Lung (tissue), 12 donors: ENCODE data around the gene SLC1A7. TPM values are rescaled to one million over a fixed set of nuclear protein-coding genes. Genes with fewer than 3 reads are reported as not detected.

Experiments used
- ATAC-seq: fragments of 200-7000 bp; cut with Tn5 transposase; one replicate; pipeline ENCODE4 v1.9.1; 2020; ENCODE audit warnings: moderate number of reproducible peaks; ENCODE audit not compliant: insufficient read depth, low FRiP score
- DNase-seq, 3 donors: peaks; one replicate each; pipeline ENCODE4 v3.0.0-alpha.2; 2013 to 2017
- H3K27ac ChIP-seq, 2 donors: one replicate each; pipeline ENCODE4 v1.5.1; 2013; ENCODE audit warnings: mild to moderate bottlenecking in 2 of 2, moderate library complexity in 2 of 2, control low read depth in 1 of 2, inconsistent platforms in 1 of 2, low read depth in 1 of 2, low read length in 1 of 2
- H3K27me3 ChIP-seq, 3 donors: one replicate each; pipeline ENCODE4 v1.5.1; 2013; ENCODE audit warnings: low read length in 2 of 3; ENCODE audit not compliant: control insufficient read depth in 3 of 3, insufficient read depth in 3 of 3
- H3K36me3 ChIP-seq, 4 donors: one replicate each; pipeline ENCODE4 v1.5.1; 2013; ENCODE audit warnings: low read length in 4 of 4, mild to moderate bottlenecking in 1 of 4, moderate library complexity in 1 of 4; ENCODE audit not compliant: control insufficient read depth in 4 of 4, insufficient read depth in 4 of 4
- H3K4me1 ChIP-seq, 5 donors: one replicate each; pipeline ENCODE4 v1.5.1; 2013; ENCODE audit warnings: low read length in 5 of 5, mild to moderate bottlenecking in 2 of 5, moderate library complexity in 1 of 5; ENCODE audit not compliant: control insufficient read depth in 5 of 5, insufficient read depth in 5 of 5
- H3K4me3 ChIP-seq: one replicate; pipeline ENCODE4 v1.5.1; 2013; ENCODE audit warnings: mild to moderate bottlenecking, control low read depth, moderate library complexity
- H3K9ac ChIP-seq, 2 donors: one replicate each; pipeline ENCODE4 v1.5.1; 2013; ENCODE audit warnings: low read length in 2 of 2, control low read depth in 1 of 2; ENCODE audit not compliant: insufficient read depth in 1 of 2
- H3K9me3 ChIP-seq, 4 donors: one replicate each; pipeline ENCODE4 v1.5.1; 2013; ENCODE audit warnings: low read length in 3 of 4, mild to moderate bottlenecking in 1 of 4, moderate library complexity in 1 of 4; ENCODE audit not compliant: control insufficient read depth in 4 of 4, insufficient read depth in 3 of 4
- CTCF ChIP-seq: IDR thresholded peaks from 2 replicates; pipeline ENCODE4 v1.5.1; 2012; ENCODE audit warnings: mild to moderate bottlenecking; ENCODE audit errors: control extremely low read depth, extremely low read depth
- WGBS, 2 donors: extraction: QIAGEN DNeasy Blood & Tissue Kit; methylation state at CpG; one replicate each; pipeline ENCODE4 v1.1.7; 2013; 5-methylcytosine and 5-hydroxymethylcytosine counted together
- polyA plus RNA-seq, 2 donors: library from polyadenylated mRNA; stranded (reverse); fragments of 200-250 nt; gene quantifications; one replicate each; pipeline ENCODE4 v1.2.1, GENCODE V29; 2013
- total RNA-seq, 2 donors: library from RNA; depleted of rRNA in 1 of 2; stranded (reverse); fragments of >200 nt in 1 of 2; gene quantifications; one replicate each; pipeline ENCODE4 v1.2.1, GENCODE V29; 2014 to 2021
- donor health status: control.
- donor health status: control.
- donor health status: Bipolar disorder and iron deficiency.
- donor health status: healthy.
- donor health status: DM: yes; HTN: yes; CAD: no.

The SLC1A7 gene
- total and polyA plus RNA-seq, 4 donors = 0.14 to 0.81 (median 0.38) TPM

GRCh38 chr1:53076165-53076564 lies 66.3 kb downstream of the SLC1A7 start:
- H3K4me1 ChIP-seq = peaks cover 0 to 1% (median 0%) of the 10 kb centered on the region in 5 donors
- no peak for ATAC-seq
- H3K4me3 ChIP-seq = no peak overlapping the region
- H3K9me3 ChIP-seq = no peaks in the 10 kb centered on the region
- H3K27me3 ChIP-seq = no peaks in the 10 kb centered on the region
- H3K27ac ChIP-seq = no peak overlapping the region
- WGBS, 2 donors = 96% methylated on average over 8 to 9 of the region's 9 CpGs
- TF ChIP-seq CTCF = no peak
- DNase-seq = no peak
- no peak overlapping the region for H3K9ac ChIP-seq
- peaks cover 0 to 4% (median 2%) of the 10 kb centered on the region in 4 donors for H3K36me3 ChIP-seq

GRCh38 chr1:53075761-53076163 lies 66.7 kb downstream of the SLC1A7 start:
- WGBS, 2 donors = 75% methylated on average over 8 of the region's 8 CpGs
- peak in 1 of 3 donors; percentile 2 for DNase-seq
- no peak for TF ChIP-seq CTCF
- ATAC-seq = no peak
- Histone ChIP-seq H3K9ac (no peak overlapping the region), H3K27me3 (no peaks in the 10 kb centered on the region), H3K36me3 (peaks cover 0 to 4% (median 2%) of the 10 kb centered on the region in 4 donors), H3K4me3 (no peak overlapping the region), H3K4me1 (peaks cover 0 to 1% (median 0%) of the 10 kb centered on the region in 5 donors), H3K9me3 (no peaks in the 10 kb centered on the region), H3K27ac (no peak overlapping the region)

- Histone ChIP-seq H3K36me3 (peaks cover 0 to 4% (median 2%) of the 10 kb centered on the region in 4 donors), H3K9me3 (no peaks in the 10 kb centered on the region), H3K27ac (no peak overlapping the region), H3K4me3 (no peak overlapping the region), H3K27me3 (no peaks in the 10 kb centered on the region), H3K4me1 (peaks cover 0 to 1% (median 0%) of the 10 kb centered on the region in 5 donors), H3K9ac (no peak overlapping the region)
- peak in 1 of 3 donors; percentile 4 for DNase-seq
- ATAC-seq = no peak
- 95 to 99% methylated on average over 4 of the region's 4 CpGs for WGBS, 2 donors
- no peak for TF ChIP-seq CTCF
Measured at GRCh38 chr1:53075206-53075605, 67.2 kb downstream of the SLC1A7 start.
